Activated CD4-positive, alpha-beta memory T cell treated with anti-CD3 and anti-CD28 coated beads for 36 hours (primary cell): ENCODE results near the gene DMD. TPM values are rescaled to one million over a fixed set of nuclear protein-coding genes. Genes with fewer than 3 reads are reported as not detected.
"Not testable (repeated sequence)": the region's sequence is repeated elsewhere in the genome, so short reads cannot be mapped to it uniquely, and the experiment has no call there.

Experiments
- CTCF ChIA-PET: fragments of 350-600 bp; sonication (Branson Sonifier 250); formaldehyde crosslinking; loops from one replicate; lab custom pipeline; 2021; ENCODE audit warnings: antibody characterized with exemption, inconsistent platforms; lab: Charles Lee
- POLR2A ChIA-PET: fragments of 350-600 bp; sonication (Branson Sonifier 250); formaldehyde crosslinking; loops from one replicate; lab custom pipeline; 2021; ENCODE audit warnings: antibody characterized with exemption; lab: Charles Lee
- DNase-seq: peaks from one replicate; pipeline ENCODE4 v3.0.0-alpha.2; 2020
- H3K27ac Mint-ChIP-seq: one replicate; pipeline ENCODE4 v1.8.0; 2021; ENCODE audit warnings: mixed read lengths
- H3K27me3 Mint-ChIP-seq: one replicate; pipeline ENCODE4 v1.8.0; 2021; ENCODE audit warnings: mixed read lengths
- H3K36me3 Mint-ChIP-seq: one replicate; pipeline ENCODE4 v1.8.0; 2021; ENCODE audit warnings: mixed read lengths
- H3K4me1 Mint-ChIP-seq: one replicate; pipeline ENCODE4 v1.8.0; 2021; ENCODE audit warnings: low read depth, mixed read lengths
- H3K4me3 Mint-ChIP-seq: one replicate; pipeline ENCODE4 v1.8.0; 2021; ENCODE audit warnings: mild to moderate bottlenecking, mixed read lengths
- H3K9me3 Mint-ChIP-seq: one replicate; pipeline ENCODE4 v1.8.0; 2021; ENCODE audit warnings: mixed read lengths
- intact Hi-C: fragments of 100-400 bp; cut with micrococcal nuclease; formaldehyde crosslinking; loops from one replicate; pipeline ENCODE4 v1.15.1; 2023
- total RNA-seq, 2 experiments: library from RNA; stranded (reverse); gene quantifications; one replicate each; pipeline ENCODE4 v1.2.3, GENCODE V29; 2021

The DMD gene
- total RNA-seq, 2 experiments from 2014 or later: 0.64 to 1.5 TPM

- no peak overlapping the region for H3K27ac Mint-ChIP-seq
- CTCF ChIA-PET: no interaction called here
- no peaks in the 10 kb centered on the region for H3K27me3 Mint-ChIP-seq
- intact Hi-C loops: no loop called here
- no peak overlapping the region for H3K4me3 Mint-ChIP-seq
- H3K9me3 Mint-ChIP-seq: no peaks in the 10 kb centered on the region
- POLR2A ChIA-PET: no interaction called here
- no peaks in the 10 kb centered on the region for H3K4me1 Mint-ChIP-seq
- H3K36me3 Mint-ChIP-seq: no peaks in the 10 kb centered on the region
- no peak for DNase-seq
These were observed 422.4 kb downstream of the DMD start for GRCh38 chrX:32788936-32789335.

DNA sequence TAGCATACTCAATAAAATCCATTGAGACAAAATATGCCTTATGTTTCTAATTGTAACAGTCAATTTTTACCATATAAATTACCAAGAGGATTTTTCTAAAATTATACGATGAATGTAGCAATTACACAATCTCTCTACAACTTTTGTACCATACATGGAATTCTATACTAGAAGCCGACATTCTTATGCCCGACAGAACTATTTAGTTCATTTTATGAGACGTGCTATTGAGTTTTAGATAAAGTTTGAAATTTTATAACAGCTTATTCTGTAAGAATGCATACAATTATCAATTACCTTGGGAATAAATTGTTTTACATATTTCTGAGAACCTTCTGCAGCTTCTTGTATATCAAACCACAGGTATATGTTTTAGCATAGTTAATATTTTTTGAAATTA is 431.2 kb downstream of the DMD start:
- CTCF ChIA-PET: no interaction called here
- no peaks in the 10 kb centered on the region for H3K27me3 Mint-ChIP-seq
- no peak for DNase-seq
- POLR2A ChIA-PET: no interaction called here
- no peaks in the 10 kb centered on the region for H3K36me3 Mint-ChIP-seq
- intact Hi-C loops: no loop called here
- H3K4me3 Mint-ChIP-seq: no peak overlapping the region
- no peak overlapping the region for H3K27ac Mint-ChIP-seq
- no peaks in the 10 kb centered on the region for H3K4me1 Mint-ChIP-seq
- no peaks in the 10 kb centered on the region for H3K9me3 Mint-ChIP-seq

DNA sequence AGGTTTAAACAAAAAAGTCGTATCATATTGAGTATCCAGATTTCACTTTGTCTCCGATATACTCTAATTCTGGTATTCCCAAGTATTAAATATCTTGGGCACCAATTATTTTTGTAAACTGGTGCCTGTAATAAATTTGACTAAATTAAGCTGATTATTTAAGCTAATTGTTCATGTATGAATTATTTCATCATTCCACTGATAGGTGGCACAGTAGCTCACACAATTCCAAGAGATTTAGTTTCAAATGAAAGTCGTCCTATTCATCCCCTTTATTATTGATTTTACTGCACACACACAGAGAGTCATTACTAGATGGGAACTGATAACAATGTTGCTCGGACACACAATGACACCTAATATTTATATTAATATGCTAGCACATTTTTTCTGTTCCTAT is 432.4 kb downstream of the DMD start:
- POLR2A ChIA-PET: no interaction called here
- Mint-ChIP-seq H3K9me3 (no peaks in the 10 kb centered on the region), H3K27ac (no peak overlapping the region), H3K36me3 (no peaks in the 10 kb centered on the region), H3K27me3 (no peaks in the 10 kb centered on the region), H3K4me1 (no peaks in the 10 kb centered on the region), H3K4me3 (no peak overlapping the region)
- no peak for DNase-seq
- intact Hi-C loops: no loop called here
- CTCF ChIA-PET: no interaction called here

GRCh38 chrX:32774966-32775365 is 436.4 kb downstream of the DMD start:
- Mint-ChIP-seq H3K4me1 (no peaks in the 10 kb centered on the region), H3K36me3 (no peaks in the 10 kb centered on the region)
- CTCF ChIA-PET: no interaction called here

GRCh38 chrX:32749070-32749469 is 462.3 kb downstream of the DMD start:
- Mint-ChIP-seq H3K4me3 (no peak overlapping the region), H3K36me3 (no peaks in the 10 kb centered on the region), H3K27me3 (no peaks in the 10 kb centered on the region), H3K9me3 (no peaks in the 10 kb centered on the region), H3K4me1 (no peaks in the 10 kb centered on the region), H3K27ac (no peak overlapping the region)
- ChIA-PET CTCF (no interaction called here), POLR2A (no interaction called here)
- DNase-seq: no peak
- intact Hi-C loops: no loop called here

More at GRCh38 chrX:32774966-32775365, 436.4 kb downstream of the DMD start:
- no peak overlapping the region for H3K27ac Mint-ChIP-seq
- intact Hi-C loops: no loop called here
- no peaks in the 10 kb centered on the region for H3K27me3 Mint-ChIP-seq
- no peaks in the 10 kb centered on the region for H3K9me3 Mint-ChIP-seq
- POLR2A ChIA-PET: no interaction called here
- no peak overlapping the region for H3K4me3 Mint-ChIP-seq
- no peak for DNase-seq

DNA sequence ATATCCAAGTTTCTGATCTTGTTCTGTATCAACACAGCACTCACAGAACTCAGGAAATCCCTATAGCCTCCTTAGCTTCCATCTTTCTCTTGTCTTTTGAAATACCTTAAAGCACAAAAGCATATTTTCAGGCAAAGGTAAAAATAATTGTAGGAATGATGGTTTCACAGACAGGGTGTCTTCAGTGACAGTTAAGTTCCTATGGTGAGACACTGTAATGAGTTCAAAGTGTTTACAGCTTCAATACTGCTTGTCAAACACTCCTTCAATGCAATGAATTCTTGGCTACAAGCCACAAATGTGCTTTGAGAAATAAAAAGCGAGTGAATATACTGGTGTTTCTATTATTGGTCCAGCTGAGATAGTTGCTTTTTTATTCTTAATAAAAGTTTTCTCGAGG is 466.0 kb downstream of the DMD start:
- H3K4me1 Mint-ChIP-seq: no peaks in the 10 kb centered on the region
- ChIA-PET CTCF (no interaction called here), POLR2A (no interaction called here)
- intact Hi-C loops: no loop called here
- no peak overlapping the region for H3K27ac Mint-ChIP-seq
- H3K9me3 Mint-ChIP-seq: no peaks in the 10 kb centered on the region
- H3K27me3 Mint-ChIP-seq: no peaks in the 10 kb centered on the region
- no peak for DNase-seq
- no peak overlapping the region for H3K4me3 Mint-ChIP-seq
- H3K36me3 Mint-ChIP-seq: no peaks in the 10 kb centered on the region

- Mint-ChIP-seq H3K27ac (no peak overlapping the region), H3K4me3 (no peak overlapping the region), H3K27me3 (no peaks in the 10 kb centered on the region), H3K36me3 (no peaks in the 10 kb centered on the region), H3K9me3 (no peaks in the 10 kb centered on the region), H3K4me1 (no peaks in the 10 kb centered on the region)
- DNase-seq: no peak
- ChIA-PET POLR2A (no interaction called here), CTCF (no interaction called here)
- intact Hi-C loops: no loop called here
These were observed 466.4 kb downstream of the DMD start for GRCh38 chrX:32744921-32745320.

- no peak overlapping the region for H3K4me3 Mint-ChIP-seq
- no peaks in the 10 kb centered on the region for H3K27me3 Mint-ChIP-seq
- POLR2A ChIA-PET: no interaction called here
- no peak overlapping the region for H3K27ac Mint-ChIP-seq
- intact Hi-C loops: no loop called here
- H3K4me1 Mint-ChIP-seq: no peaks in the 10 kb centered on the region
- CTCF ChIA-PET: no interaction called here
- H3K9me3 Mint-ChIP-seq: no peaks in the 10 kb centered on the region
- H3K36me3 Mint-ChIP-seq: no peaks in the 10 kb centered on the region
- no peak for DNase-seq
These were observed 469.4 kb downstream of the DMD start for GRCh38 chrX:32741910-32742309.

- Mint-ChIP-seq H3K36me3 (no peaks in the 10 kb centered on the region), H3K27me3 (no peaks in the 10 kb centered on the region), H3K9me3 (no peaks in the 10 kb centered on the region), H3K27ac (no peak overlapping the region), H3K4me1 (no peaks in the 10 kb centered on the region), H3K4me3 (no peak overlapping the region)
- ChIA-PET POLR2A (no interaction called here), CTCF (no interaction called here)
- intact Hi-C loops: no loop called here
- DNase-seq: no peak
These were observed 502.8 kb downstream of the DMD start for GRCh38 chrX:32708542-32708941.

- H3K4me1 Mint-ChIP-seq, H3K27me3 Mint-ChIP-seq, DNase-seq, POLR2A ChIA-PET, H3K9me3 Mint-ChIP-seq, intact Hi-C loops, H3K36me3 Mint-ChIP-seq, H3K27ac Mint-ChIP-seq, H3K4me3 Mint-ChIP-seq, CTCF ChIA-PET: not testable (repeated sequence)
These were observed 506.0 kb downstream of the DMD start for GRCh38 chrX:32705385-32705784.

GRCh38 chrX:32687379-32687778 is 524.0 kb downstream of the DMD start:
- Mint-ChIP-seq H3K36me3 (no peaks in the 10 kb centered on the region), H3K9me3 (no peaks in the 10 kb centered on the region), H3K27ac (no peak overlapping the region), H3K4me1 (no peaks in the 10 kb centered on the region), H3K27me3 (no peaks in the 10 kb centered on the region), H3K4me3 (no peak overlapping the region)
- POLR2A ChIA-PET: no interaction called here
- DNase-seq: no peak
- intact Hi-C loops: no loop called here
- CTCF ChIA-PET: no interaction called here

- intact Hi-C loops: no loop called here
- Mint-ChIP-seq H3K27me3 (no peaks in the 10 kb centered on the region), H3K36me3 (no peaks in the 10 kb centered on the region), H3K4me1 (no peaks in the 10 kb centered on the region), H3K9me3 (peaks cover 3% of the 10 kb centered on the region), H3K4me3 (no peak overlapping the region), H3K27ac (no peak overlapping the region)
- ChIA-PET POLR2A (no interaction called here), CTCF (no interaction called here)
- no peak for DNase-seq
These were observed 532.9 kb downstream of the DMD start for GRCh38 chrX:32678487-32678886.

DNA sequence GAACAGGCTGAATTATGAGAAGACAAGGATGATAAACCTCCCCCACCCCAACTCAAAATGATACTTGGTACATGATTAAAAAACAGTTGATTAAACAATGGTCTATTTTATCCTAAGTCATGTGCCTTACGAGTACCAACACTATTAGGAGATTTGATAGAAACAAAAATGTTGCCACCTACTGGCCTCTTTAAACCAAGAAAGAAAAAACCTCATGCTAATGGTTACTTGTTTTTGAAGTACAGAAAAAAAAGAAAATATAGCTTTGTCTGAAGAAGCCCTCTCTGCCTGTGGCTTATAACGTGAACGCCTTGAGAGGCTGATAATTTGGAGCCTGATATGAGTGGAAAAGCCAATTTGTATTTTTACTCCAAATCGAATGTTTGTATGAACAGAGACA is 538.2 kb downstream of the DMD start:
- no peaks in the 10 kb centered on the region for H3K27me3 Mint-ChIP-seq
- intact Hi-C loops: loop anchor here (2.0 kb wide), 1 partner anchor 142 kb away; no protein-coding TSS in a partner anchor
- ChIA-PET CTCF (no interaction called here), POLR2A (no interaction called here)
- no peaks in the 10 kb centered on the region for H3K36me3 Mint-ChIP-seq
- H3K4me1 Mint-ChIP-seq: no peaks in the 10 kb centered on the region
- no peak overlapping the region for H3K4me3 Mint-ChIP-seq
- no peak for DNase-seq
- no peaks in the 10 kb centered on the region for H3K9me3 Mint-ChIP-seq
- H3K27ac Mint-ChIP-seq: no peak overlapping the region

DNA sequence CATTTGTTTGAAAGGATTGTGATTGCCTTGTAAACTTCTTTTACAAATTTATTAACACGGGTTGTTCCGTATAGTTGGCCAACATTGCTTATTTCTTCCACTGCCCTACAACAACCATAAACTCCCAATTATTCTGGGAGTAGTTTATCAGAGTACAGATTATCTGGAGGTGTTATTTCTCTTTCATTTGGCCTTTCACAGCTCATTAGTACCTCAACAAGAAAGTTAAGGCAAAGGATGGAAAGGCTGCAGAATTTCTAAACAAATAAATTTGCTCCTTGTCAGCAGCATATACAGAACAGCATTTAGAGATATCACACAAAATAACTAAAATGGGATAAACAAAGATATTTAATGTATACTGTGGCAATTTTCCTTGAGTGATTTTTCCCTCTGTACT is 548.8 kb downstream of the DMD start:
- CTCF ChIA-PET: no interaction called here
- Mint-ChIP-seq H3K4me1 (no peaks in the 10 kb centered on the region), H3K4me3 (no peak overlapping the region), H3K36me3 (no peaks in the 10 kb centered on the region), H3K9me3 (no peaks in the 10 kb centered on the region), H3K27ac (no peak overlapping the region), H3K27me3 (no peaks in the 10 kb centered on the region)
- POLR2A ChIA-PET: no interaction called here
- intact Hi-C loops: no loop called here
- DNase-seq: no peak
